Activated CD4-positive, CD25-positive, alpha-beta regulatory T cell (primary cell): ENCODE measurements around the gene ZNF491.
"Not testable (repeated sequence)": the region's sequence is repeated elsewhere in the genome, so short reads cannot be mapped to it uniquely, and the experiment has no call there.

ENCODE experiments used
- DNase-seq, 4 experiments: peaks; one replicate each; lab custom pipeline; 2025; lab: John Stamatoyannopoulos, UW

Gene ZNF491

DNA sequence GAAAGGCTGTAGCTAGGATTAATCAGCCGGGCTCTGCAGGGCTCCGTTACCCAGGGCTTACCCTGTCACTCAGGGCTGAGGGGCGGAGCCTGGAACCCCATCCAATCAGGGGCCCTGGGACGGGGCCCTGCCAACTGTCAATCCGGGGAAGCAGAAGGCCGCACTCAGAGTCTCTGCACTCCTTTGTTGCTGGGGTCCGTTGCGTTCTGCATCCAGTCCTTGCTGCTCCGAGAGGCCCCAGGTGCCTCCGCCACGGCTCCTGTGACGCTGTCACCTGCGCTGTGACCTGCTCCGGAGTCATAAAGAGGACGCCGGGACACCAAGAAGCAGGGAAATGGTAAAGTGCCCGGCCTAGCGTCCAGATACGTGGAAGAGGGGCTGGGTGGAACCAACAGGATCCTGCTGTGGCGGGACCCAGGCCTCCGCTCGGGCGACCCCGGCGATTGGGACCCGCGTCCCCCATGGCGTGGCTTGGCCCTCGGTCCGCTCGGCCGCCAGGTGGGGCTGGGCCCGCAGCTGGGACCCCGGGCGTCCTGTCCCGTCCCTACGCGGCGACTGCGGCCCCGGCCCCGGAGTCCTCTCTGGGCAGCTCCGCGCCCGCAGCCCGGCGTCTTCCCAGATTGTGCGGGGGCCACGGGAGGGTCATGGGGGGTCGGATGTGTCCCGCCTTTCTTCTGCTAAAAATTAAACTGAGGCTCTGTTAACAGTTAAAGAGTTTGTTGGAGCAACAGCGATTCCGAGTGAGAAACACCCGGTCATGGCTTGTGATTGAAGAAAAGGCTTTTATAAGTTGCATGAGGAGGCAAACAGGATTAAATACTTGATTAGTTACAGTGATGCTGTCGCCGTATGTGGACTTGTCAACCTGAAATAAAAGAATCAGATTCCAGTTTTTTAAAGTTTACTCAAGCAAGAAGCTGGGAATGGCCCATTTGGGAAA, at the start of gene ZNF491:
Gene ZNF491, plus strand, starts transcription at position 133 of the 940 bp plus-strand sequence. CDS start 7,431 bp downstream, outside the sequence.
- peak; percentile 60 to 70 (median 68) for DNase-seq

DNA sequence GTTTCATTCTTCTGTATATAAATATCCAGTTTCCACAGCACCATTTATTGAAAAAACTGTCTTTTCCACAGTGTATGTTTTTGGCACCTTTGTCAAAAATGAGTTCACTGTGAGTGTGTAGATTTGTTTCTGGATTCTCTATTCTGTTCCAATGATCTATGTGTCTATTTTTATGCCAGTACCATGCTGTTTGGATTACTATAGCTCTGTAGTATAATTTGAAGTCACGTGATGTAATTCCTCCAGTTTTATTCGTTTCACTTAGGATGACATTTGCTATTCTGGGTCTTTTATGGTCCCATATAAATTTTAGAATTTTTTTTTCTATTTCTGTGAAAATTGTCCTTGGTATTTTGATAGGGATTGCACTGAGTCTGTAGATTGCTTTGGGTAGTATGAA, 48.6 kb upstream of the ZNF491 start:
- no peak for DNase-seq

DNA sequence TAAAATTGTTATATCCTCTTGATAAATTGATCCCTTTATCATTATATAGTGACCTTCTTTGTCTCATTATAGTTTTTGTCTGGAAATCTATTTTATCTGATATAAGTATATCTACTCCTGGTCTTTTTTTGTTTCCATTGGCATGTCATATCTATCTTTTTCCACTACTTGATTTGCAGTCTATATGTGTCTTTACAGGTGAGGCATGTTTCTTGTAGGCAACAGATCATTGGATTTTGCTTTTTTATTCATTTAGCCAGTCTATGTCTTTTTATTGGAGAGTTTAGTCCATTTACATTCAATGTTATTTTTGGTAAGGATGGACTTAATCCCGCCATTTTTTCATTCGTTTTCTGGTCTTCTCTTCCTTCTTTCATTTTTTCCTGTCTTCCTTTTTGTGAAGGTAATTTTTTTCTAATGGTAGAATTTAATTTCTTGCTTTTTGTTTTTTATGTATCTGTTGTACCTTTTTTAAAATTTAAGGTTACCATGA, 46.0 kb upstream of the ZNF491 start:
- no peak for DNase-seq

DNA sequence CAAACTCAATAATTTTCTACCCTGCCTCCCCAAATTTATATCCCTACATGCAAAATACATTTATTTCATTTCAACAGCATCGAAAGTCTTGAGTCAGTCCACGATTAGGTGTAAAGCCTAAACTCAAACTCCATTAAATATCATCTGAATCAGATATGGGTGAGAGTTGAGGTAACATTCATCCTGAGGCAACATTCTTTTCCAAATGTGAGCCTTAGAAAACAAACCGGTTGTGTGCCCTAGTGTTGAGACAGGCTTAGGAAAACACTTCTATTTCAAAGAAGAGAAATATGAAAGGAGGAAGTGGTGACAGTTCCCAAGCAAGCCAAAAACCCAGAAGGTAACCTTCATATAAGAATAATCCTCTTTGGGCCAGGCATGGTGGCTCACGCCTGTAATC, 43.7 kb upstream of the ZNF491 start:
- DNase-seq, result no peak

DNA sequence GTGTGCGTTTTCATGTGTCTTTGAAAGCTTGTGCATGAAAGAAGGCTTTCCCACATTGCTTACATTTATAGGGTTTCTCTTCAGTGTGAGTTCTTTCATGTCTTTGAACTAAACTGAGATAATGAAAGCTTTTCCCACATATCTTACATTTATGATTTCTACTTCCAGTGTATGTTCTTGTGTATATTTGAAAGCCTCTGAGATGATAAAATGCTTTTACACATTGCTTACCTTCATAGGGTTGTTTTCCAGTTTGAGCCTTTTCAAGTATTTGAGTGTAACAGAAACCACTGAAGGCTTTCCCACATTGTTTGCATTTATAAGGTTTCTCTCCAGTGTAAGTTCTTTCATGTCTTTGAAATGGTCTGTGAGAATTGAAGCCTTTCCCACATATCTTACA, 41.4 kb upstream of the ZNF491 start:
- DNase-seq, result no peak

DNA sequence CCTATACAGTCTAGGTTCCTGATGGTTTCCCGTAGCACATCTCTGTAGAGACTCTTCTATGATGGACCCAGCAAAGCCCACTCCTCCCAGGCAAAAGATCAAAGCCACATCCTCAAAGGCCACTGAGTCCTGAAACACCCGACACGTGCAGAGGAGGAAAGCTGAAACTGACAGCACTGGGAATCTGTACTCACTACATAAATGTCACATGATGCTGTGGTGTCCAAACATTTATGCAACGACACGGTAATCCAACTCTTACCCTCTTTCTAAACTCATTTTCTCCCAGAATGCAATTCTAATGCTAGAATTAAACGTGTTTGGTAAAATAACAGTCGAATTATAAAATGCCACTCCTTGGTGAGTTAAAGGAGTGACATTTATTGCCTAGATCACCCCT, 38.5 kb upstream of the ZNF491 start:
- DNase-seq, result no peak

GRCh38 chr19:11763117-11763516, 35.2 kb upstream of the ZNF491 start:
- no peak for DNase-seq

GRCh38 chr19:11763611-11764010, 34.7 kb upstream of the ZNF491 start:
- DNase-seq, result no peak

DNA sequence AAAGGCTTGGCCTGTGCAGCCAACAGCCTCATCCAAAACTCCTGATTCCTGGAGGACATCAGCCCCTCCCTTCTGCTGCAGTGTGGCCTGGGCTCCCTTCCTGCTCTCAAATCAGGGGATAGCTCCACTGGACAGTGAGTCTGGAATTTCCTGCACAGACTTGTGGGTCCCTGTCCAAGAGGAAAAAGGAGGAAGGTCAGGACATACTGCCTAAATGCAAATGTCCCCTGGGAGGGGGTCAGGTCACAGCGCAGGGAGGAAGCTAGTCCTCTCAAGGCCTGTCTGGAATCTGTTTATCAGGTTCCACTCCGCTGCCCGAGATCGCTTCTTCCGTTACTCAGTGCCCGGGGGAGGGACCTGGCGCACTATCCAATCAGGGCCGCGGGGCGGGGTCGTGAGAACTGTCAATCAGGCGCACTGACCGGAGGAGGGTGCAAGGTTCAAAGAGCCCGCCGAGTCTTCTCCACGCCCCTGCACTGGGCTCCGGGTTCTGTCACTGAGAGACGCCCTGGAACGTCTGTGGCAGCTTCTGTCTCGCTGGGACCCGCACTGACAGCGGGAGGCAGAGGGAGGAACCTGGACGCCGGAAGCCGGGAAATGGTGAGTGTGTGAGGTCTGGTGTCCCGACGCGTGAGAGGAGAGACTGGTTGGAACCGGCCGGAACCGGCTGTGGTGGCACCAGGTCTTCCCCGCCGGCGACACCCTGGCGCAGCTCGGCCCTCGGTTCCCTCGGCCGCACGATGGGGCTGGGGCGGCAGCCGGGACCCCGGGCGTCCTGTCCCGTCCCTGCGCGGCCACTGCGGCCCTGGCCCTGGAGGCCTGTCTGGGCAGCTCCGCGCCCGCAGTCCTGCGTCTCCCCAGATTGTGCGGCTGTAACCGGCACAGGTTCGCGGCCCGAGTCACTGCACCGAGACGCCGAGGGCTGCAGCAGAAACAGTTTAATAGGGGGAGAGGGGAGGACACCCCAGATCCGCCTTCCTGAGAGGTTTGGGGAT, 31.4 kb upstream of the ZNF491 start, which contains the start of gene ZNF441:
Gene ZNF441, plus strand, starts transcription at position 404 of the 995 bp plus-strand sequence. Its CDS starts 194 bp downstream, at position 598.
- peak; percentile 77 to 92 (median 78) for DNase-seq

GRCh38 chr19:11767633-11768133, 30.6 kb upstream of the ZNF491 start:
- DNase-seq, result peak in 1 of 4 experiments; percentile 3

DNA sequence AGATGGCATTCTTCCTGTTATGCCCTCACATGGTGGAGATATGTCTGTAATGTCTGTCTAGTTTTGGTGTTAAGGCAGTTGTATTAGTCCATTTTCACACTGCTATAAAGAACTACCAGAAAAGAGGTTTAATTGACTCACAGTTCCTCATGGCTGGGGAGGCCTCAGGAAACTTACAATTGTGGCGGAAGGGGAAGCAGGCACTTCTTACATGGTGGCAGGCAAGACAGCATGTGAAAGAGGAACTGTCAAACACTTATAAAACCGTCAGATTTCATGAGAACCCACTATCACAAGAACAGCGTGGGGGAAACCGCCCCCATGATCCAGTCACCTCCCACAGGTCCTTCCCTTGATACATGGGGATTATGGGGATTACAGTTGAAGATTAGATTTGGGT, 28.3 kb upstream of the ZNF491 start:
- DNase-seq, result no peak

GRCh38 chr19:11771520-11771919, 26.8 kb upstream of the ZNF491 start:
- not testable (repeated sequence) for DNase-seq

DNA sequence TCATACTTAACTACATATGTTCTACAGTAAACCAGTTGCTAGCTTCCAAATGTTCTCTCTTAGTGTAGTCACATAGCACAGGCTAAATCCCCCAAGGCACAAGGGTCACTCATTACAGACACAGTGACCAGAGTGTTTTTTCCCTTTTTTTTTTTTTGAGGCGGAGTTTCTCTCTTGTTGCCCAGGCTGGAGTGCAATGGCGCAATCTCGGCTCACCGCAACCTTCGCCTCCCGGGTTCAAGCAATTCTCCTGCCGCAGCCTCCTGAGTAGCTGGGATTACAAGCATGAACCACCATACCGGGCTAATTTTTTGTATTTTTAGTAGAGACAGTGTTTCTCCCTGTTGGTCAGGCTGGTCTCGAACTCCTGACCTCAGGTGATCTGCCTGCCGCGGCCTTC, 21.7 kb upstream of the ZNF491 start:
- DNase-seq, result not testable (repeated sequence)

DNA sequence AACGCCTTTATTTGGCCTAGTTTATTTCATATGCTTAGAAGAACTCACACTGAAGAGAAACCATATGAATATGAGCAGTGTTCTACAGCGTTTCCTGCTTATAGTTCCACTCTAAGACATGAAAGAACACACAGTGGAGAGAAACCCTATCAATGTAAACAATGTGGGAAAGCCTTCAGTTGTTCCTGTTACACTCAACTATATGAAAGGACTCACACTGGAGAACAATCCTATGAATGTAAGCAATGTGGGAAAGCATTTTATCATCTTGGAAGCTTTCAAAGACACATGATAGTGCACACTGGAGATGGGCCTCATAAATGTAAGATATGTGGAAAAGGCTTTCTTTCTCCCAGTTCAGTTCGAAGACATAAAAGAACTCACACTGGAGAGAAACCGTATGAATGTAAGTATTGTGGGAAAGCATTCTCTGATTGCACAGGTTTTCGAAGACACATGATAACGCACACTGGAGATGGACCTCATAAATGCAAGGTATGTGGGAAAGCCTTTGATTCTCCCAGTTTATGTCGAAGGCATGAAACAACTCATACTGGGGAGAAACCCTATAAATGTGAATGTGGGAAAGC, 17.8 kb upstream of the ZNF491 start:
- DNase-seq, result no peak

DNA sequence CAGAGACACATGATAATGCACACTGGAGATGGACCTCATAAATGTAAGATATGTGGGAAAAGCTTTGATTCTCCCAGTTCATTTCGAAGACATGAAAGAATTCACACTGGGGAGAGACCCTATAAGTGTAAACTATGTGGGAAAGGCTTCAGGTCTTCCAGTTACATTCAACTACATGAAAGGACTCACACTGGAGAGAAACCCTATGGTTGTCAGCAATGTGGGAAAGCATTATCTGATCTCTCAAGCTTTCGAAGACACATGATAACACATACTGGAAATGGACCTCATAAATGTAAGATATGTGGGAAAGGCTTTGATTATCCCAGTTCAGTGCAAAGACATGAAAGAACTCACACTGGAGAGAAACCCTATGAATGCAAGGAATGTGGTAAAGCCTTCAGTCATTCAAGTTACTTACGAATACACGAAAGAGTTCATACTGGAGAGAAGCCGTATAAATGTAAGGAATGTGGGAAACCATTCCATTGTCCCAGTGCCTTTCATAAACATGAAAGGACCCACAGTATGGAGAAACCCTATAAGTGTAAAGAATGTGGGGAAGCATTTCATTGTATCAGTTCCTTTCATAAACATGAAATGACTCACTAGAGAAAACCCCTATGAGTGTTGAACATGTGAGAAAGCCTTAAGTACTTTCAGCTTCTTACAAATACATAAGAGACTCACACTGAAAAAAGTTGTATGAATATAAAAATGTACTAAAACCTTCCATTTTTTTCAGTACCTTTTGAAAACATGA, 16.8 kb upstream of the ZNF491 start:
- DNase-seq, result no peak

- no peak for DNase-seq
These were observed 14.6 kb upstream of the ZNF491 start for GRCh38 chr19:11783767-11784166.

GRCh38 chr19:11784356-11784755, 14.0 kb upstream of the ZNF491 start:
- no peak for DNase-seq

GRCh38 chr19:11787536-11787935, 10.8 kb upstream of the ZNF491 start:
- DNase-seq, result no peak

GRCh38 chr19:11792942-11793341, 5.4 kb upstream of the ZNF491 start:
- DNase-seq, result no peak

DNA sequence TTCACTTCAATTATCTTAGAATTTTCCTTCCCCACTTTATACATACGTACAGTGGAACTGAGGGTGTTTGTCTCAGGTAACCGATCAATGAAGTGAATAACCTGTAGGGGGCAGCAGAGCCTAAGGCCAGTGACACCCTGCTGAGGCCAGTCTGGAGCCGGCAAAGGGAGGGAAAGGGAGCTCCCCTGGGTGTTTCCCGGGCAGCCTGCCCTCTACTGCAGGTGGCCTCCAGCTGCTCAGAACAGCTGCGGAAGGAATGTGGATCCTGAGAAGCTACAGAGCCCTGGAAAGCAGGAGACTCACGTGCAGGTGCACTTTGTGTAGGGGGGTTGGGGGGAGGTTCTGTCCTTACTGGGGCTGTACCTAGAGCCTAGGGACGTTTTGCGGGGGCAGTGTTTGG, 832 bp upstream of the ZNF491 start:
- DNase-seq, result peak; percentile 43 to 62 (median 46)
